Measurements from ENCODE around the gene CXCL13.
A peak's percentile ranks its signal among the peaks of the same experiment; 100 is the strongest.

CXCL13 gene

DNA sequence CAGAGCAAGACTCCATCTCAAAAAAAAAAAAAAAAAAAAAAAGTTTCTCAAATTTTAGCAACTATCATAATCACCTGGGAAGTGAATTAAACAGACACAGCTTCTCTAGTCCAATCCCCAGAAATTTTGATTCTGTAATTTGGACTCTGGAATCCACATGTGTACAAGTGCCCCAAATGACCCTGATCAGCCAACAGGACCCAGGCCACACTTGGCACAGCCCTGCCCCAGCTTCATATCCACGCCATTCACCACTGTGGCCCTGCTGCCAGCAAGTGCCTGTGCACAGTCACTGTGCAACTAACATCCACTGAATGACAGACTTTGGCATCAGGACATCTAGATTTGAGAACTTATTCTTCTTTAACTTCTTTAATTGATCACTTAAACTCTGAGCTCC is 14.1 kb upstream of the CXCL13 start:
- H3K9me3 Mint-ChIP-seq, result no peaks in the 10 kb centered on the region
- peak overlapping the region in 1 of 2 donors; percentile 1 for H3K27ac Mint-ChIP-seq

GRCh38 chr4:77593101-77593500 is 12.5 kb upstream of the CXCL13 start:
- Mint-ChIP-seq H3K27me3 (peaks cover 29% of the 10 kb centered on the region), H3K4me3 (peak overlapping the region in 1 of 2 donors; percentile 36), H3K27ac (no peak overlapping the region), H3K9me3 (peaks cover 0 to 8% of the 10 kb centered on the region in 2 donors), H3K4me1 (peaks cover 56% of the 10 kb centered on the region)
- ATAC-seq, result peak; percentile 39
- no peak for DNase-seq

More for the DNA sequence above, 14.1 kb upstream of the CXCL13 start:
- Mint-ChIP-seq H3K27me3 (peaks cover 21% of the 10 kb centered on the region), H3K4me1 (peaks cover 72% of the 10 kb centered on the region), H3K4me3 (no peak overlapping the region)
- no peak for ATAC-seq
- DNase-seq, result no peak

DNA sequence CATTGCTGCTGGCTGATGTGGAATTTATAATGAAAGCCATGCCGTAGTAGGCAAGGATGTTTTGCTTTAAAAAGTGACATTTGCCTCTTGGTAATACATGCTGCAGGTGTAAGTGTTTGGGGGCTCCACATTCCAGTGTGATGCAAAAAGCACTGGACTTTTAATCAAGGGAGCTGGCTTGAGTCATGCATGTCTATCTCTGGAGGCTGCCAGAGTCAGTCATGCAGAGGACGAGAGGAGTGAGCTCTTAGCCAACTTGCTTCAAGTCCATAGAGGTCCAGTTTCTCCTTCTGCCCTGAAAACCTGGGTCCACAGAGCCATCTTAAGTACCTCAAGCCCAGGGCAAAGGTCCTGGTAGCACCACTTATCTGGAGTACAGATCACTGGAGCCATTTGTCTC is 11.6 kb upstream of the CXCL13 start:
- Mint-ChIP-seq H3K27me3 (peaks cover 32% of the 10 kb centered on the region), H3K27ac (peak overlapping the region in 1 of 2 donors; percentile 88), H3K4me1 (peaks cover 47% of the 10 kb centered on the region), H3K9me3 (peaks cover 0 to 12% of the 10 kb centered on the region in 2 donors), H3K4me3 (peak overlapping the region in 1 of 2 donors; percentile 57)
- ATAC-seq (no peak), DNase-seq (no peak)

DNA sequence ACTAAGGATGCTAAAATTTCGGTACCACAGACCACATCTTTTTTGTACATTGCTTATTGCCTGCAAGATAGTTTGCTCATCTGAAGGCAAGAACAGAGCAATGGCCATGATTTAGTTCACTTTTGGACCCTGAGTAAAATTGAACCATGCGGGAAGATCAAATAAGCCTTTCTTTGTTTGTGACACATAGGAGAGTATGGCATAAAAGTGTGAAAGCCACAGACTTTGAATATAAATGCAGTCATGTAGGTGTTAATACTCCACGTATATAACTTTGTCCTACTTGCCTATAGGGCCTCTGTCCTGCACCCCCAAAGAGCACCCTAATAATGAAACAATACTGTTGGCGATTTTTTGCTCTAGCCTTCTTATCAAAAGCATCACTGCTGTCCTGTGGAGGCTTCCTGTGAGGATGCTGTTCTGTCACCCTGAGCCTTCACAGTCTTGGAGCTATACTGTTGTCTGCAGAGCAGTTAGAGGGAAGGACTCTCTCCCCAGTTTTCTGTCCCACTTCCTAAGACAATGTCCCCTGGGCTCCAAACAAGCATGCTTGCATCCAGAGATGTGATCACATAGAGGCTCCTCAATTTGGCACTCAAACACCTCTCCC is 10.2 kb upstream of the CXCL13 start:
- peaks cover 52% of the 10 kb centered on the region for H3K4me1 Mint-ChIP-seq
- peaks cover 0 to 12% of the 10 kb centered on the region in 2 donors for H3K9me3 Mint-ChIP-seq
- H3K27ac Mint-ChIP-seq, result peak overlapping the region in 1 of 2 donors; percentile 50
- ATAC-seq (peak; percentile 85), DNase-seq (no peak)
- H3K27me3 Mint-ChIP-seq, result peaks cover 41% of the 10 kb centered on the region
- H3K4me3 Mint-ChIP-seq, result peak overlapping the region in 1 of 2 donors; percentile 52

DNA sequence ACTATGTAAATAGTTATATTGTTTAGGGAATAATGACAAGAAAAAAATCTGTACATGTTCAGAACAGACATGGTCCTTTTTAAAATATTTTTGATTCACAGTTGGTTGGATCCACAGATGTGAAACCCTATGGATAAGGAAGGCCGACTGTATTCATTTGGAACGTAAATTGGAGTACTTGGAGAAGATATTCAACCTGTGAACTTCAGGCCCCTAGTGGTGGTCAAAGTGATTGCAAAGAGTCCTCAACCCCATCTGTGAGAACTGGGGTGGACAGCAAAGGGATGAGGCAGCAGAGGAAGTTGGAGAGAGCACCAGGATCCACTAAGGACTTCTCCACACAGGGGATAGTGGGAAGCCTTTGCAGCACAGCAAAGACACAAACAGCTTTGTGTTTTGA is 6.2 kb upstream of the CXCL13 start:
- no peak for ATAC-seq
- Mint-ChIP-seq H3K9me3 (peaks cover 0 to 12% of the 10 kb centered on the region in 2 donors), H3K4me3 (no peak overlapping the region), H3K4me1 (peaks cover 26% of the 10 kb centered on the region), H3K27me3 (peaks cover 38% of the 10 kb centered on the region), H3K27ac (peak overlapping the region in 1 of 2 donors; percentile 79)
- no peak for DNase-seq

DNA sequence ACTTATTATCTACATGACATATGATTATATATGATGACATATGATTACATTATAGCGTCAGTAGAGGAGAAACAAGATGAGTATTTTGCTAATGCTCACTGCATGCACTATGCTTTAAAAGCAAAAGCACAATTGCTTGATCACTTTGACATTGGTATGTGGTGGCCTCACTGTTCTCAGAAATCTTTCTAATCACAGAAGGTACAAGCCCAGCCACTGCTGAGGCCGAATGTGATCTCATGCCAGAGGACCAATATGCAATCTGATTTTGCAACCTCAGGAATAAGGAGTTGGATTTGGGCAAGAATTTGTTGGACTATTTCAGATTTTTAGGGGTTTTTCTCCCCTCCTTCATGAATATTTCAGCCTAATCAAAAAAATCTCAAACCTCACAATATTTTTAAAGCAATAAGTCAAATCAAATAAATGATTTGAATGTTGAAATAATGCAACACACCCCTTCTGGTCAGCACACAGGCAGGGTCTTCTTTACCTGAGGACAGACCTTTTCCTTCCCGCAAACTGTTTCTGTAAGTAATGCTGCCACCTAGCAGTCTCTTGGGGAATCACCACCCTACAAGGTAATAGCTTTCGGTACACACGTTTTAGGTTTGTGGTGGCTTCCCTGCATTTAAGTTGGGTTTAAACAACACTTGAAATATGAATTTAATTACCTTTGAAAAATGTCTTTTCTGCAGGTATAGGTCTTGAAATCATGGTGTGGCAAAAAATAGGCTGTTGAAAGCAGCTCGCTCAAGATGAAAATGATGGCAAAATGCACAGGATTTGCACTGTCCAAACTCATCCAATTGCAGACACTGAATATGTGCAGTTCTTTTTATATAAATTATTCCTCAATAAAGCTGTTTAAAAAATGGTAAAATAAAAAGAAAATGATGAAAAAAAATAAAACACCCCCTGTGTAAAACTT is 4.8 kb upstream of the CXCL13 start:
- Mint-ChIP-seq H3K27me3 (peaks cover 33% of the 10 kb centered on the region), H3K4me3 (no peak overlapping the region), H3K4me1 (peaks cover 13% of the 10 kb centered on the region), H3K9me3 (peaks cover 0 to 12% of the 10 kb centered on the region in 2 donors), H3K27ac (no peak overlapping the region)
- DNase-seq, result peak in 1 of 2 donors; percentile 33
- ATAC-seq, result peak; percentile 68

- H3K27ac Mint-ChIP-seq, result no peak overlapping the region
- H3K27me3 Mint-ChIP-seq, result peaks cover 28% of the 10 kb centered on the region
- H3K4me1 Mint-ChIP-seq, result peaks cover 10% of the 10 kb centered on the region
- peaks cover 0 to 12% of the 10 kb centered on the region in 2 donors for H3K9me3 Mint-ChIP-seq
- ATAC-seq (peak; percentile 29), DNase-seq (no peak)
- H3K4me3 Mint-ChIP-seq, result no peak overlapping the region
Observed at GRCh38 chr4:77601614-77602187, 3.9 kb upstream of the CXCL13 start.

GRCh38 chr4:77613267-77613666 is 7.6 kb downstream of the CXCL13 start:
- no peak for DNase-seq
- H3K4me1 Mint-ChIP-seq, result peaks cover under 1% of the 10 kb centered on the region
- H3K27ac Mint-ChIP-seq, result no peak overlapping the region

DNA sequence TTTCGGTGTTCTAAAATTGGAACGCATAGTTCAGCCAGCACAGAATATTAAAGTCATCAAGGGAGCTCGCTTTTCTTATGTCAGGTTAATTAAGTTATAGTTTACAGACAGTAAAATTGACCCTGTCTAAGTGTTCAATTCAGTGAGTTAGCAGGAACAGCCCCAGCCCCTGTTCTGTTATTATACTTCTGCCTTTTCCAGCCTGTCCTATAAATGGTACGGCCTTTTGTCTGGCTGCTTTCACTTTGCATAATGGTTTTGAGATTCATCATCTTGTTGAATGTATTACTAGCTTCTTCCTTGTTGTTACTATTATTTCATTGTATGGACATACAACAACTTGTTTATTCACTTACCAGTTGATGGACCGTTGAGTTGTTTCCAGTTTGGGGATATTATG is 9.5 kb downstream of the CXCL13 start:
- no peaks in the 10 kb centered on the region for H3K9me3 Mint-ChIP-seq
- no peak overlapping the region for H3K27ac Mint-ChIP-seq
- H3K4me3 Mint-ChIP-seq, result no peak overlapping the region
- peaks cover 44% of the 10 kb centered on the region for H3K27me3 Mint-ChIP-seq
- ATAC-seq (no peak), DNase-seq (no peak)
- H3K4me1 Mint-ChIP-seq, result peaks cover 8% of the 10 kb centered on the region

More at GRCh38 chr4:77613267-77613666, 7.6 kb downstream of the CXCL13 start:
- ATAC-seq, result no peak
- H3K27me3 Mint-ChIP-seq, result peaks cover 26% of the 10 kb centered on the region
- no peaks in the 10 kb centered on the region for H3K9me3 Mint-ChIP-seq
- no peak overlapping the region for H3K4me3 Mint-ChIP-seq

DNA sequence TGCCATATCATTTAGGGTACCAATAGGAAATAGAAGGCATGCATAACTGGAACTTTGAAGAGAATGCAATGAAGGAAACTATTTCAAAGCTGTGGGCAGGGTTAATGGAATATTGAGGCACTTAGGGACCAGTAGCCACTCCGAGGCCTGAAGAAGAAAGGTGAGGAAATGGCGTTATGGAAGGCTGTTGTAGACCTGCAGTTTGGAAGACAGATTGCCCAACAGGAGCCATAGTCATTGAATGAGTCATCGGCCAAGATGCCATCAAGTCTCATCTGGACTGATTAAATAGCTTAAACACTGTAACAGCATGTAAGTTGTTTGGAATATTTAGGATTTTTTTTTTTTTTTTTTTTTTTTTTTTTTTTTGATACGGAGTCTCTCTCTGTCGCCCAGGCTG is 11.6 kb downstream of the CXCL13 start:
- H3K4me3 Mint-ChIP-seq, result no peak overlapping the region
- peaks cover 8% of the 10 kb centered on the region for H3K4me1 Mint-ChIP-seq
- DNase-seq (no peak), ATAC-seq (no peak)
- H3K9me3 Mint-ChIP-seq, result no peaks in the 10 kb centered on the region
- no peak overlapping the region for H3K27ac Mint-ChIP-seq
- peaks cover 36% of the 10 kb centered on the region for H3K27me3 Mint-ChIP-seq

DNA sequence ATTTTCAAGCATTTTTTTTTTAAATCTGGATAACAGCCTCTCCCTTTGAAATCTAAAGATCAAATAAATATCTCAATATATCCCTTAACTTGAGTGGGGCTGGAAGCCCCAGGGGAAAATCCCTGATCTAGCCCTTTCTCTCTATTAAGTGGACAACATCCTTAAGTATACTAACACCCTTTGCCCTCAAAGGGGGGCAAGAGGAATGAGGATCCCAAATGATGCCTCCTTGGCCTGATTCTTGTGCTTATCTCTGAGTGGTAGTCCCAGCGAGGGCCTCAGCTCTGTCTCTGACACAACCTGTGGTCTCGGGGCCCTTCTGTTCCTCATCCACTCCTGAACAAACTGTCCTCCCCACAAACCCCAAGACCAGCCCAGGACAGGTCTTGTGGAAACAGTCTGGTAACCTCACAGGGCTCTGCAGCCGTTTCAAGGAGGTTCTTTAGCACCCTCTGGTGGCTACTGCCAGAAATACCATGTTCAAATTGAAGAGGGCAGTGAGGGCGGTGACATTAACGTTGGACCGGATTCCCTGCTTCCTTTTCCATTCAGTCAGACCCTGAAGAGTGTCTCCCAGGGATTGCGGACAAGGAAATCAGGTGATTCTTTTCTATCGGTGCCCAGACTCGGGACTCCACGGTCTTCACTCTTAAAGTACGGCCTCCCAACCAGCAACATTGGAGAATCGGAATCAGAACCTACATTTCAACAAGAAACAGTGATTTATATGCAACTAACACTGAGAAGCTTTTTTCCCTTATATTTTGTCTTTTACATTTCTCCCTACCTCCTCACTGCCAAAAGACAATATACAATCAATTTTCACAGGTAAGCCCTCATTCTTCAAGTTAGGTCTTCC is 13.0 kb downstream of the CXCL13 start:
- peak; percentile 61 to 70 for DNase-seq
- Mint-ChIP-seq H3K27ac (peak overlapping the region in 1 of 2 donors; percentile 44), H3K4me3 (peak overlapping the region in 1 of 2 donors; percentile 33)

GRCh38 chr4:77619408-77619807 is 13.8 kb downstream of the CXCL13 start:
- no peaks in the 10 kb centered on the region for H3K9me3 Mint-ChIP-seq
- H3K4me3 Mint-ChIP-seq, result no peak overlapping the region
- no peak overlapping the region for H3K27ac Mint-ChIP-seq
- no peak for DNase-seq
- H3K4me1 Mint-ChIP-seq, result peaks cover 8% of the 10 kb centered on the region
- ATAC-seq, result no peak
- peaks cover 27% of the 10 kb centered on the region for H3K27me3 Mint-ChIP-seq

More for the DNA sequence above, 13.0 kb downstream of the CXCL13 start:
- Mint-ChIP-seq H3K27me3 (peaks cover 27% of the 10 kb centered on the region), H3K9me3 (no peaks in the 10 kb centered on the region), H3K4me1 (peaks cover 8% of the 10 kb centered on the region)
- ATAC-seq, result peak; percentile 97

DNA sequence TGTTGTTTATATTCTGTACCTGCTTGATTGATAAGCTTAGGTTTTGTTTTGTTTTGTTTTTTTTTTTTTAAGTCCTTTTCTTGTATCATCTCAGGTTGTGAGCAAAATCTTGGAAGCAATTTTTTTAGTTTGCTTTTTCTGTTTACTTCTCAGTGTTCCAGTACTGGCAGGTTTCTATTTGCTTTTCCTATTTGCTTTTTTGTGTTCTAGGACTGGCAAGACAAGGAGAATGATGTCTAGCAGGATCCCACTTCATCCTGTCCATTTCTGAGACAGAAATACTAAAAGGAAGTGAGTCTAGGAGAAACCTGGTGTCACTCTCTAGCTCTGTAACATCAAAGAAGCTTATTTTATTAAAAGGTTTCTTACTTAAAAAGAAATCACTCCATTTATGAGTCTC is 15.6 kb downstream of the CXCL13 start:
- Mint-ChIP-seq H3K27me3 (peaks cover 27% of the 10 kb centered on the region), H3K4me1 (peaks cover 8% of the 10 kb centered on the region), H3K9me3 (no peaks in the 10 kb centered on the region), H3K27ac (no peak overlapping the region), H3K4me3 (no peak overlapping the region)
- ATAC-seq (no peak), DNase-seq (no peak)

DNA sequence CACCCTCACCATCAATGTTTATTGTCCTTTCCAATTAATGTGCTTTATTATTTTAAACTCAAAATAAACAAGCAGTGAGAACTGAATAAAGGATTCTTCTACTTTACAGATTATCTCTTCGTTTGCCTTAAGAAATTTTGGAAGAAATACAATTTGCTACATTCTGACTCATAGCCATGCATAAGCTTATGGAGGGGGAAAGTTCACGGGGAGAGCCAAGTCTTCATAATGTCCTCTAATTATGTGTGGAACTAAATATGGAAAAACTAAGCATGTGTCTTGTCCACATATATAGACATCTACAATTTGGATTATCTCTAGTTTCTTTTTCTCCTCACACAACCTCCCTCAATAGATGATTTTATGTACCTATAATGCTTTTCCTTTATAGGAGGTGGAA is 17.5 kb downstream of the CXCL13 start:
- H3K27ac Mint-ChIP-seq, result no peak overlapping the region
- no peak overlapping the region for H3K4me3 Mint-ChIP-seq
- peaks cover 8% of the 10 kb centered on the region for H3K4me1 Mint-ChIP-seq
- DNase-seq (no peak), ATAC-seq (no peak)
- H3K9me3 Mint-ChIP-seq, result no peaks in the 10 kb centered on the region
- peaks cover 27% of the 10 kb centered on the region for H3K27me3 Mint-ChIP-seq

GRCh38 chr4:77624213-77624612 is 18.6 kb downstream of the CXCL13 start:
- DNase-seq (no peak), ATAC-seq (no peak)
- no peak overlapping the region for H3K27ac Mint-ChIP-seq
- H3K4me1 Mint-ChIP-seq, result no peaks in the 10 kb centered on the region
- H3K4me3 Mint-ChIP-seq, result no peak overlapping the region
- no peaks in the 10 kb centered on the region for H3K9me3 Mint-ChIP-seq
- H3K27me3 Mint-ChIP-seq, result peaks cover 16% of the 10 kb centered on the region
